Activated naive CD8-positive, alpha-beta T cell treated with anti-CD3 and anti-CD28 coated beads, Interleukin-2, amount 10 ng/mL, durations not matched to agents 7 days and 5 days (primary cell): ENCODE data around the gene C2orf66. TPM values are rescaled to one million over a fixed set of nuclear protein-coding genes. Genes with fewer than 3 reads are reported as not detected.

Source experiments
- ATAC-seq: fragments of 150-1000 bp; cut with Tn5 transposase; one replicate; pipeline ENCODE4 v1.10.0; 2021; ENCODE audit warnings: low read depth, moderate library complexity
- POLR2A ChIA-PET: fragments of 350-600 bp; sonication (Branson Sonifier 250); formaldehyde crosslinking; loops from one replicate; lab custom pipeline; 2021; ENCODE audit warnings: antibody characterized with exemption; lab: Charles Lee
- DNase-seq: peaks from one replicate; pipeline ENCODE4 v3.0.0; 2021
- H3K27ac Mint-ChIP-seq: one replicate; pipeline ENCODE4 v1.8.0; 2022; ENCODE audit warnings: mild to moderate bottlenecking, mixed read lengths
- H3K27me3 Mint-ChIP-seq: one replicate; pipeline ENCODE4 v1.8.0; 2022; ENCODE audit warnings: mild to moderate bottlenecking, moderate library complexity, mixed read lengths
- H3K36me3 Mint-ChIP-seq: one replicate; pipeline ENCODE4 v1.8.0; 2021; ENCODE audit warnings: mild to moderate bottlenecking, mixed read lengths
- H3K4me1 Mint-ChIP-seq: one replicate; pipeline ENCODE4 v1.8.0; 2021; ENCODE audit warnings: mixed read lengths
- H3K4me3 Mint-ChIP-seq: one replicate; pipeline ENCODE4 v1.8.0; 2022; ENCODE audit warnings: mild to moderate bottlenecking, moderate library complexity, mixed read lengths
- H3K9me3 Mint-ChIP-seq: one replicate; pipeline ENCODE4 v1.8.0; 2021; ENCODE audit warnings: mixed read lengths
- total RNA-seq, 2 experiments: library from RNA; stranded (reverse); gene quantifications; one replicate each; pipeline ENCODE4 v1.2.3, GENCODE V29; 2021

Gene C2orf66
- total RNA-seq, 2 experiments from 2014 or later: 0.17 TPM; not detected in 1

- Mint-ChIP-seq H3K4me3 (no peak overlapping the region), H3K4me1 (no peaks in the 10 kb centered on the region), H3K27ac (no peak overlapping the region), H3K36me3 (peaks cover 8% of the 10 kb centered on the region), H3K9me3 (peaks cover 2% of the 10 kb centered on the region), H3K27me3 (peaks cover 2% of the 10 kb centered on the region)
- ATAC-seq (no peak), DNase-seq (no peak)
- POLR2A ChIA-PET: no interaction called here
Measured at GRCh38 chr2:196821195-196821594, 12.0 kb upstream of the C2orf66 start.

- Mint-ChIP-seq H3K4me1 (no peaks in the 10 kb centered on the region), H3K9me3 (no peaks in the 10 kb centered on the region), H3K27me3 (peaks cover 37% of the 10 kb centered on the region), H3K27ac (no peak overlapping the region), H3K36me3 (peaks cover 2% of the 10 kb centered on the region), H3K4me3 (no peak overlapping the region)
- DNase-seq (no peak), ATAC-seq (no peak)
- POLR2A ChIA-PET: no interaction called here
Measured at GRCh38 chr2:196808083-196808665, 981 bp downstream of the C2orf66 start.

- Mint-ChIP-seq H3K9me3 (peaks cover 1% of the 10 kb centered on the region), H3K4me1 (peaks cover 4% of the 10 kb centered on the region), H3K27ac (no peak overlapping the region), H3K36me3 (peaks cover 2% of the 10 kb centered on the region), H3K27me3 (peaks cover 20% of the 10 kb centered on the region), H3K4me3 (no peak overlapping the region)
- ATAC-seq (no peak), DNase-seq (no peak)
- POLR2A ChIA-PET: no interaction called here
Measured at GRCh38 chr2:196804381-196804780, 4.8 kb downstream of the C2orf66 start.

GRCh38 chr2:196802401-196802800 is 6.8 kb downstream of the C2orf66 start:
- Mint-ChIP-seq H3K27me3 (peaks cover 15% of the 10 kb centered on the region), H3K4me1 (peaks cover 6% of the 10 kb centered on the region), H3K27ac (no peak overlapping the region), H3K36me3 (no peaks in the 10 kb centered on the region), H3K9me3 (peaks cover 1% of the 10 kb centered on the region), H3K4me3 (no peak overlapping the region)
- ATAC-seq: no peak
- POLR2A ChIA-PET: interaction anchor here (1.4 kb wide), 1 partner anchor 125 kb away, joined by 3 read pairs; no protein-coding TSS in a partner anchor
- no peak for DNase-seq

GRCh38 chr2:196801674-196802261 is 7.4 kb downstream of the C2orf66 start:
- ATAC-seq (no peak), DNase-seq (no peak)
- POLR2A ChIA-PET: no interaction called here
- Mint-ChIP-seq H3K4me3 (no peak overlapping the region), H3K27me3 (peaks cover 15% of the 10 kb centered on the region), H3K27ac (no peak overlapping the region), H3K9me3 (peaks cover 1% of the 10 kb centered on the region), H3K4me1 (peaks cover 10% of the 10 kb centered on the region), H3K36me3 (peaks cover 3% of the 10 kb centered on the region)

- Mint-ChIP-seq H3K9me3 (peaks cover 1% of the 10 kb centered on the region), H3K27ac (peak overlapping the region; percentile 90), H3K36me3 (peaks cover 7% of the 10 kb centered on the region), H3K27me3 (no peaks in the 10 kb centered on the region), H3K4me1 (peaks cover 14% of the 10 kb centered on the region), H3K4me3 (peak overlapping the region; percentile 91)
- DNase-seq (no peak), ATAC-seq (no peak)
- POLR2A ChIA-PET: interaction anchor here (0.7 to 1.7 kb wide), 9 partner anchors 11 to 876 kb away, joined by 3 to 7 read pairs (median 5); partner anchors contain the start of genes MOB4, PGAP1, RFTN2 and SF3B1
Measured at GRCh38 chr2:196798980-196799379, 10.2 kb downstream of the C2orf66 start.

GRCh38 chr2:196792865-196793264 is 16.3 kb downstream of the C2orf66 start:
- DNase-seq (no peak), ATAC-seq (no peak)
- Mint-ChIP-seq H3K4me1 (peaks cover 10% of the 10 kb centered on the region), H3K36me3 (peaks cover 29% of the 10 kb centered on the region), H3K27me3 (no peaks in the 10 kb centered on the region), H3K4me3 (no peak overlapping the region), H3K9me3 (no peaks in the 10 kb centered on the region), H3K27ac (no peak overlapping the region)
- POLR2A ChIA-PET: no interaction called here

GRCh38 chr2:196783431-196784094 is 25.6 kb downstream of the C2orf66 start:
- Mint-ChIP-seq H3K4me3 (no peak overlapping the region), H3K27me3 (no peaks in the 10 kb centered on the region), H3K9me3 (no peaks in the 10 kb centered on the region), H3K36me3 (peaks cover 34% of the 10 kb centered on the region), H3K4me1 (peaks cover 7% of the 10 kb centered on the region), H3K27ac (peak overlapping the region; percentile 0)
- ATAC-seq: peak; percentile 30
- DNase-seq: no peak
- POLR2A ChIA-PET: no interaction called here

GRCh38 chr2:196767101-196767500 is 42.1 kb downstream of the C2orf66 start:
- DNase-seq (no peak), ATAC-seq (no peak)
- Mint-ChIP-seq H3K4me1 (no peaks in the 10 kb centered on the region), H3K27me3 (no peaks in the 10 kb centered on the region), H3K4me3 (no peak overlapping the region), H3K27ac (no peak overlapping the region), H3K9me3 (no peaks in the 10 kb centered on the region), H3K36me3 (peaks cover 31% of the 10 kb centered on the region)
- POLR2A ChIA-PET: no interaction called here

GRCh38 chr2:196759378-196759706 is 49.8 kb downstream of the C2orf66 start:
- H3K27me3 Mint-ChIP-seq: no peaks in the 10 kb centered on the region
- ATAC-seq (no peak), DNase-seq (no peak)
- H3K9me3 Mint-ChIP-seq: peaks cover 14% of the 10 kb centered on the region
- H3K4me1 Mint-ChIP-seq: peaks cover 3% of the 10 kb centered on the region
- POLR2A ChIA-PET: no interaction called here
- peaks cover 35% of the 10 kb centered on the region for H3K36me3 Mint-ChIP-seq
- H3K4me3 Mint-ChIP-seq: no peak overlapping the region
- no peak overlapping the region for H3K27ac Mint-ChIP-seq

GRCh38 chr2:196758474-196759377 is 50.4 kb downstream of the C2orf66 start:
- Mint-ChIP-seq H3K36me3 (peaks cover 35% of the 10 kb centered on the region), H3K9me3 (peaks cover 17% of the 10 kb centered on the region), H3K27me3 (peaks cover 3% of the 10 kb centered on the region), H3K27ac (no peak overlapping the region), H3K4me3 (no peak overlapping the region), H3K4me1 (peaks cover 3% of the 10 kb centered on the region)
- ATAC-seq (no peak), DNase-seq (no peak)
- POLR2A ChIA-PET: no interaction called here
